HEK293T (cell line): ENCODE data around the gene MKI67.

ENCODE experiments used
- CTCF ChIA-PET: fragments of 350-600 bp; formaldehyde crosslinking; extraction: SDS; loops from one replicate; lab custom pipeline; 2021; ENCODE audit warnings: antibody characterized with exemption, inconsistent platforms; lab: Yijun Ruan, JAX
- POLR2A ChIA-PET: fragments of 350-600 bp; formaldehyde crosslinking; extraction: SDS; loops from one replicate; lab custom pipeline; 2020; ENCODE audit warnings: antibody characterized with exemption, inconsistent platforms; lab: Yijun Ruan, JAX
- DNase-seq: peaks from one replicate; pipeline ENCODE4 v3.0.0; 2012; ENCODE audit warnings: mixed read lengths; ENCODE audit errors: extremely low spot score
- ARNT ChIP-seq: fragments of 450-650 bp; IDR thresholded peaks from 2 replicates; pipeline ENCODE4 v1.6.1; 2017; ENCODE audit warnings: mild to moderate bottlenecking
- BHLHE40 ChIP-seq: fragments of 450-650 bp; IDR thresholded peaks from 2 replicates; pipeline ENCODE4 v1.6.1; 2016; ENCODE audit warnings: mild to moderate bottlenecking, moderate library complexity, borderline replicate concordance
- CTBP1 ChIP-seq: fragments of 450-650 bp; IDR thresholded peaks from 2 replicates; pipeline ENCODE4 v1.6.1; 2016; ENCODE audit warnings: borderline replicate concordance
- ELF4 ChIP-seq: fragments of 450-650 bp; IDR thresholded peaks from 2 replicates; pipeline ENCODE4 v1.6.1; 2017; ENCODE audit warnings: antibody characterized with exemption
- FOXA1 ChIP-seq: fragments of 450-650 bp; IDR thresholded peaks from 2 replicates; pipeline ENCODE4 v1.6.1; 2016; ENCODE audit warnings: mild to moderate bottlenecking
- FOXK2 ChIP-seq: fragments of 450-650 bp; IDR thresholded peaks from 2 replicates; pipeline ENCODE4 v1.6.1; 2016; ENCODE audit warnings: mild to moderate bottlenecking
- FOXM1 ChIP-seq: fragments of 450-650 bp; IDR thresholded peaks from 2 replicates; pipeline ENCODE4 v1.6.1; 2017; ENCODE audit warnings: mild to moderate bottlenecking, borderline replicate concordance
- HDGF ChIP-seq: fragments of 450-650 bp; IDR thresholded peaks from 2 replicates; pipeline ENCODE4 v1.6.1; 2017; ENCODE audit warnings: antibody characterized with exemption, borderline replicate concordance
- L3MBTL2 ChIP-seq: fragments of 450-650 bp; conservative IDR thresholded peaks from 2 replicates; pipeline ENCODE4 v1.6.1; 2016; ENCODE audit warnings: mild to moderate bottlenecking
- LEF1 ChIP-seq: fragments of 450-650 bp; IDR thresholded peaks from 2 replicates; pipeline ENCODE4 v1.6.1; 2017; ENCODE audit warnings: mild to moderate bottlenecking, borderline replicate concordance
- NFRKB ChIP-seq: fragments of 450-650 bp; IDR thresholded peaks from 2 replicates; pipeline ENCODE4 v1.6.1; 2016; ENCODE audit warnings: mild to moderate bottlenecking, moderate library complexity
- SP1 ChIP-seq: fragments of 450-650 bp; IDR thresholded peaks from 2 replicates; pipeline ENCODE4 v1.6.1; 2017
- SUZ12 ChIP-seq: fragments of 450-650 bp; IDR thresholded peaks from 2 replicates; pipeline ENCODE4 v1.6.1; 2016; ENCODE audit warnings: mild to moderate bottlenecking
- TARDBP ChIP-seq: fragments of 450-650 bp; IDR thresholded peaks from 2 replicates; pipeline ENCODE4 v1.6.1; 2016
- ZNF384 ChIP-seq: fragments of 450-650 bp; IDR thresholded peaks from 2 replicates; pipeline ENCODE4 v1.6.1; 2016
- TF ChIP-seq, protein P1 (sequence below): fragments of 450-650 bp; IDR thresholded peaks from 2 replicates; pipeline ENCODE4 v1.6.1; 2016

The MKI67 gene

DNA sequence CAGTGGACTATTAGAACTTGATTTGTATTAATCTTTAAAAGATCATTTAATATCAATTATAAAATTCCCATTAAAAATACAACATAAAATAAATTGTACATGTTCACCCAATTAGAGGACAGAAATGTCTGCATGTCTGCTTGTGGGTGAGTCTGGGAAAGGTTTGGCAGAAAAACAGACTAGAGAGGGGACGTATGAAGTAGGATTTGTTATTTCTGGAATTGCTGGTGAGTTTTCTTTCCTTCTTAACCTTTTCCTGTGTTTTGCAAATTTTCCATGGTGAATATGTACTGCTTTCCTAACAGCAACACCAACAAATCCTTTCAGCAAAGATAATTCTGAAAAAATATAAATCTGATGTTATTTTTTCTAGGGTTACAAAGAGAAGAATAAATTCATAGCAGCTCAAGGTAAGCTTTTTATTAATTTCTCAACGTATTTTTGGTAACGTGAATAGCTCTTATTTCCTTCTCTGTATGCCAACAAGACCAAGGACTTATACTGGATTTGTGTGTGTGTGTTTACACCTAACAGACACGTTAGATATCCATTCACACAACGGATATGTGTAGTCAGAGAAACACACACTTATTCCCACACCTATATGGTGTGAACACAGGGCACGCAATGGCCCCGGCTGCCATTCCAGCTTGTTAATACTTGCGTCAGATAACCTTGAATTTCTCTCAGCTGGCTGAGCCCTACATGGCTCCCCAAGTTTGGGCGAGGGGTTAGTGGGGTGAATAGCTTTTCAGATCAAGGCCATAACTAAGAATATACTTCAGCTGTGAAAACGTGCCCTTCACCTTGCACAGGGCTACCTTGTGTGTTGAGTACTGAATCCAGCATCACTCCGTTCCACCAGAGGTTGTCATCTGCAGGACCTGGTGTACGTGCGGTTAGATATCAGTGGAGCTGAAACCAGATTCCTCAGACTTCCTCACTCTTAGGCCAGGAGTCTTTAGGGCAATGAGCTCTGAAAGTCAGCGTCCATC lies 64.6 kb downstream of the MKI67 start:
- TF ChIP-seq HDGF = no peak
- TF ChIP-seq NFRKB = no peak
- TF ChIP-seq BHLHE40 = no peak
- TF ChIP-seq FOXK2 = no peak
- TF ChIP-seq, protein P1, sequence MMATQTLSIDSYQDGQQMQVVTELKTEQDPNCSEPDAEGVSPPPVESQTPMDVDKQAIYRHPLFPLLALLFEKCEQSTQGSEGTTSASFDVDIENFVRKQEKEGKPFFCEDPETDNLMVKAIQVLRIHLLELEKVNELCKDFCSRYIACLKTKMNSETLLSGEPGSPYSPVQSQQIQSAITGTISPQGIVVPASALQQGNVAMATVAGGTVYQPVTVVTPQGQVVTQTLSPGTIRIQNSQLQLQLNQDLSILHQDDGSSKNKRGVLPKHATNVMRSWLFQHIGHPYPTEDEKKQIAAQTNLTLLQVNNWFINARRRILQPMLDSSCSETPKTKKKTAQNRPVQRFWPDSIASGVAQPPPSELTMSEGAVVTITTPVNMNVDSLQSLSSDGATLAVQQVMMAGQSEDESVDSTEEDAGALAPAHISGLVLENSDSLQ = no peak
- no peak for TF ChIP-seq SP1
- TF ChIP-seq ELF4 = no peak
- TF ChIP-seq LEF1 = no peak
- no peak for TF ChIP-seq FOXA1
- TF ChIP-seq ARNT = no peak
- ChIA-PET CTCF (interaction anchor here (2.0 kb wide), 1 partner anchor 26 kb away, joined by 7 read pairs; no protein-coding TSS in a partner anchor), POLR2A (no interaction called here)
- DNase-seq = no peak

DNA sequence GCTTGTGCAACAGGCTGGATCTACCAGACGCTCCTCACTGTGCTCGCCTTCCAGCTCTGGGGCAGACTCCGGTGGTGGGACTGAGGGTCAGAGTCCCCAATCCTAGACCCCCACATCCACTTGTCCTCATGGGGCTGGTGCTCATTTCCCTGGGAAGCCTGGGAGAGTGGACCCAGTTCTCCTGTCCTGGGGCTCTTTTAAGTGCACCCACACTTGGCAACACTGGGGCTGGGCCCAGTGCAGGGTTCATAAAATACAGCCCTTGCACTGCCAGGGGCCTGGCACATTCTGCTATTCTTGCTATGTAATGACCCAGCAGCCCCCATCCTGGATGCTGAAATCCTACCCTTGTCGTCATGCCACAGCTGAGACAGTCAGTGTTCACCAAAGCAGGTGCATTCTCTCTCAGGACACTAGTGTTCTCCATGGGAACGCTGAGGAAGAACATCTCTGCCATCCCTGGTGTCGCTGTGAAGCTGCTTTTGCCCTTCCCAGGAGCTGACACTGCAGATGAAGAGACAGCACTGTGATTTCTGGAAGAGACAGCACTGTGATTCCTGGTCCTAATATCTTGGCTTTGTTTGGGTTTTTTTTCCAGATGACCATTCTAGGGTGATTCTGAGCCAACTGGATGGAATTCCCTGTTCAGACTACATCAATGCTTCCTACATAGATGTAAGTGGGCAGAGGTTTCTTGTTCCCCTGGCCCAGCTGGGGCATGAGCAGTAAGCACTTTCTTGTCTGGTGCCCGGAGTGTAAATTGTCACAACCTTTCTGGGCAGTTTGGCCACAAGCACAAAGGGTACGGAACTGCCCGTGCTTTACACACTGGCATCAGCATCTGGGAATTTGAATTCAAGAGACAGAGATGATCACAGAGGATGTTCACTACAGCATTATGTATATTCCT lies 65.6 kb downstream of the MKI67 start:
- no peak for TF ChIP-seq ELF4
- TF ChIP-seq BHLHE40 = no peak
- no peak for TF ChIP-seq FOXM1
- no peak for TF ChIP-seq SP1
- no peak for TF ChIP-seq CTBP1
- TF ChIP-seq LEF1 = no peak
- no peak for TF ChIP-seq FOXK2
- no peak for TF ChIP-seq ARNT
- TF ChIP-seq SUZ12 = no peak
- TF ChIP-seq, protein P1 = no peak
- no peak for TF ChIP-seq ZNF384
- no peak for TF ChIP-seq L3MBTL2
- no peak for TF ChIP-seq HDGF
- ChIA-PET CTCF (no interaction called here), POLR2A (no interaction called here)
- DNase-seq = no peak

DNA sequence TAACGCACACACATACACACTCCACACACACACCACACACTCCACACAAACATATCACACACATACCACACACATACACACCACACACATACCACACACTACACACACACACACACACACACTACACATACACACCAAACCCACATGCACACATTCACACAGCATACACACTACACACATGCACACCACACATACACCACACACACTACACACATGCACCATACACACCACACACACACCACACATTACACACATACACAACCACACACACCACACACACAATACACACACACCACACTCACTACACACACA lies 66.3 kb downstream of the MKI67 start:
- POLR2A ChIA-PET = no interaction called here
- CTCF ChIA-PET = no interaction called here
- DNase-seq = no peak
- TF ChIP-seq ELF4 (no peak), CTBP1 (no peak), NFRKB (no peak), FOXK2 (no peak), BHLHE40 (no peak), ZNF384 (no peak), LEF1 (no peak), L3MBTL2 (no peak), FOXA1 (no peak), HDGF (no peak), FOXM1 (no peak), SP1 (no peak), ARNT (no peak), SUZ12 (no peak), TARDBP (no peak)
- TF ChIP-seq, protein P1 = no peak

DNA sequence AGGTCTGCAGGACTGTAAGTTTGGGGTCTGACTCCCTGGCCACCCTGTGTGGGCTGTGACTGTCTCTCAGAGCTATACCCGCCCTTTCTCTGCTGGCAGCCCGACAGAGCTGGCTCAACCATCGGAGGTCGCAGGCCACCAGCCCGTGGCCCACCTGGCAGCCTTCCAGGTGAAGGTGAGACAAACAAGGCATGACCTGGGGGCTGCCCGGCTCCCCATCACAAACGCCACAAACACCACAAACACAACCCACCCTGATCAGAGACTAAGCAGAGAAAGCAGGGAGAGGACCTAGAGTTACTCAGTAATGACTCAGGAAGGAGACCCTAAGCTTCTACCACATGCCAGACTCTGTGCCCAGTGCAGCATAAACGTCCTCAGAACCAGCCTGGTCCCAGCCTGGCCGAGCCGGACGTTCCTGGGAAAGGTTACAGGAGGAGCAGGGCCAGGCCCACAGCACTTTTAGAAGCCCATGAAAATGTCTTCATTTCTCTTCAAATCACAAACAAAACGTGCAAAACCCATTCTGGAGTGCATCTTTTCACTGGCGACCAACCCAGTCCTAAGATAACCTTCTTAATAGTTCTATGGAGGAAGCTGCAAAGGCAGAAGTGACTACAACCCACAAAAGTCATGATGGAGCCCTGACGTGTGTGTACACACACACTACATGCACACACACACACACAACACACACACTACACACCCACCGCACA lies 66.8 kb downstream of the MKI67 start:
- DNase-seq = no peak
- ChIA-PET CTCF (no interaction called here), POLR2A (no interaction called here)
- TF ChIP-seq L3MBTL2 (no peak), ELF4 (no peak), ZNF384 (no peak), SUZ12 (no peak), BHLHE40 (no peak), TARDBP (no peak), SP1 (no peak), FOXK2 (no peak), HDGF (no peak), CTBP1 (no peak), ARNT (no peak), FOXA1 (no peak), NFRKB (no peak)
- TF ChIP-seq, protein P1 = no peak
